Stimulated activated CD4-positive, alpha-beta T cell treated with anti-CD3 and anti-CD28 coated beads, Interleukin-4, amount 100 ng/mL, for 4 hours (primary cell): Measurements from ENCODE around the gene PDXP.
"Not testable (repeated sequence)": the region's sequence is repeated elsewhere in the genome, so short reads cannot be mapped to it uniquely, and the experiment has no call there.

Experiments
- DNase-seq, 2 experiments: peaks; one replicate each; pipeline ENCODE4 v3.0.0-alpha.2; 2020

PDXP gene

GRCh38 chr22:37658133-37659065 lies at the start of gene PDXP:
Gene PDXP, plus strand, starts transcription at chr22:37658723. Its CDS starts 60 bp downstream, at chr22:37658783.
- DNase-seq: peak; percentile 98

- DNase-seq: no peak
Measured at GRCh38 chr22:37609240-37610152, 49.0 kb upstream of the PDXP start.

GRCh38 chr22:37610153-37610475 lies 48.4 kb upstream of the PDXP start:
- DNase-seq: not testable (repeated sequence)

- DNase-seq: no peak
Measured at GRCh38 chr22:37610480-37611129, 47.9 kb upstream of the PDXP start.

- DNase-seq: no peak
Measured at GRCh38 chr22:37611207-37611606, 47.3 kb upstream of the PDXP start.

GRCh38 chr22:37616201-37617083 lies 42.1 kb upstream of the PDXP start:
- no peak for DNase-seq

- DNase-seq: no peak
Measured at GRCh38 chr22:37617431-37617830, 41.1 kb upstream of the PDXP start.

GRCh38 chr22:37618072-37618656 lies 40.4 kb upstream of the PDXP start:
- no peak for DNase-seq

- no peak for DNase-seq
Measured at GRCh38 chr22:37618674-37619073, 39.8 kb upstream of the PDXP start.

GRCh38 chr22:37619991-37620390 lies 38.5 kb upstream of the PDXP start:
- DNase-seq: no peak

- no peak for DNase-seq
Measured at GRCh38 chr22:37621352-37621860, 37.1 kb upstream of the PDXP start.

- DNase-seq: peak; percentile 65 to 71
Measured at GRCh38 chr22:37623075-37624016, 35.2 kb upstream of the PDXP start.

- no peak for DNase-seq
Measured at GRCh38 chr22:37624017-37624365, 34.5 kb upstream of the PDXP start.

GRCh38 chr22:37624876-37625275 lies 33.6 kb upstream of the PDXP start:
- no peak for DNase-seq

GRCh38 chr22:37625737-37626136 lies 32.8 kb upstream of the PDXP start:
- DNase-seq: no peak

- no peak for DNase-seq
Measured at GRCh38 chr22:37626144-37626543, 32.4 kb upstream of the PDXP start.

- no peak for DNase-seq
Measured at GRCh38 chr22:37626556-37627075, 31.9 kb upstream of the PDXP start.

- no peak for DNase-seq
Measured at GRCh38 chr22:37627121-37627520, 31.4 kb upstream of the PDXP start.

- peak; percentile 38 to 46 for DNase-seq
Measured at GRCh38 chr22:37627545-37627944, 31.0 kb upstream of the PDXP start.

- no peak for DNase-seq
Measured at GRCh38 chr22:37628830-37629229, 29.7 kb upstream of the PDXP start.
